PC-9 (cell line): ENCODE results near the gene NPHP4. TPM values are rescaled to one million over a fixed set of nuclear protein-coding genes. Genes with fewer than 3 reads are reported as not detected.

ENCODE experiments used
- BruUV-seq: library from RNA; stranded (reverse); fragments of 400-500 nt; replicated peaks from 2 replicates; lab custom pipeline; 2021; lab: Mats Ljungman, UMichigan
- CTCF ChIA-PET: fragments of 300-600 bp; sonication (Branson Sonifier 250); formaldehyde crosslinking; loops from one replicate; lab custom pipeline; 2022; ENCODE audit warnings: antibody characterized with exemption; lab: Charles Lee
- POLR2A ChIA-PET: fragments of 300-600 bp; sonication (Branson Sonifier 250); formaldehyde crosslinking; loops from one replicate; lab custom pipeline; 2022; ENCODE audit warnings: antibody characterized with exemption; ENCODE audit not compliant: unreplicated experiment; lab: Charles Lee
- DNase-seq, 2 experiments: peaks; one replicate each; pipeline versions ENCODE4 v3.0.0 to v3.0.0-alpha.2; 2015 to 2022; ENCODE audit warnings: mixed read lengths in 1 of 2
- H2AFZ ChIP-seq: fragments of 200-600 bp; sonication (generic); 2 replicates; pipeline ENCODE4 v1.8.1; 2017; ENCODE audit warnings: antibody characterized with exemption
- H3F3A ChIP-seq: fragments of 200-600 bp; sonication (generic); 2 replicates; pipeline ENCODE4 v1.8.1; 2017; ENCODE audit warnings: antibody characterized with exemption, mild to moderate bottlenecking, low read depth; ENCODE audit not compliant: insufficient read depth
- H3K27ac ChIP-seq: fragments of 200-600 bp; sonication (generic); 2 replicates; pipeline ENCODE4 v1.6.1; 2016; ENCODE audit warnings: mixed run types
- H3K27me3 ChIP-seq: fragments of 200-600 bp; sonication (generic); 2 replicates; pipeline ENCODE4 v1.6.1; 2016; ENCODE audit warnings: low read depth, mixed run types; ENCODE audit not compliant: insufficient read depth
- H3K36me3 ChIP-seq: fragments of 200-600 bp; sonication (generic); 2 replicates; pipeline ENCODE4 v1.6.1; 2016; ENCODE audit warnings: low read depth, mixed run types
- H3K4me1 ChIP-seq: fragments of 200-600 bp; sonication (generic); replicated peaks from 2 replicates; pipeline ENCODE4 v1.6.1; 2016; ENCODE audit warnings: mixed run types; ENCODE audit not compliant: insufficient read depth
- H3K4me2 ChIP-seq: fragments of 200-600 bp; sonication (generic); 2 replicates; pipeline ENCODE4 v1.6.1; 2017; ENCODE audit warnings: mixed run types
- H3K4me3 ChIP-seq: fragments of 200-600 bp; sonication (generic); 2 replicates; pipeline ENCODE4 v1.6.1; 2016; ENCODE audit warnings: mixed run types
- H3K79me2 ChIP-seq: fragments of 200-600 bp; sonication (generic); 2 replicates; pipeline ENCODE4 v1.6.1; 2017; ENCODE audit warnings: low read depth, mixed run types
- H3K9me2 ChIP-seq: fragments of 200-600 bp; sonication (generic); 2 replicates; pipeline ENCODE4 v1.8.1; 2017; ENCODE audit warnings: mild to moderate bottlenecking; ENCODE audit not compliant: insufficient read depth
- H3K9me3 ChIP-seq: fragments of 200-600 bp; sonication (generic); 2 replicates; pipeline ENCODE4 v1.8.1; 2016; ENCODE audit warnings: low read depth; ENCODE audit not compliant: insufficient read depth
- H4K20me1 ChIP-seq: fragments of 200-600 bp; sonication (generic); 2 replicates; pipeline ENCODE4 v1.8.1; 2017; ENCODE audit not compliant: insufficient read depth
- EZH2 ChIP-seq: fragments of 200-600 bp; sonication (generic); IDR thresholded peaks from 2 replicates; pipeline ENCODE4 v1.8.0; 2017; ENCODE audit warnings: antibody characterized with exemption, low read depth
- intact Hi-C: fragments of 100-400 bp; cut with micrococcal nuclease; formaldehyde crosslinking; loops from one replicate; pipeline ENCODE4 v1.10.0; 2022; ENCODE audit not compliant: unreplicated experiment
- total RNA-seq: library from RNA; stranded (reverse); gene quantifications from 2 replicates; pipeline ENCODE4 v1.2.3, GENCODE V29; 2021
- TF ChIP-seq, protein P1 (sequence below): fragments of 200-600 bp; sonication (generic); conservative IDR thresholded peaks from 2 replicates; pipeline ENCODE4 v1.6.1; 2017; ENCODE audit warnings: mixed run types, antibody characterized with exemption, mild to moderate bottlenecking, moderate library complexity

The NPHP4 gene
- total RNA-seq, 1 experiment from 2014 or later: 17.9 TPM

DNA sequence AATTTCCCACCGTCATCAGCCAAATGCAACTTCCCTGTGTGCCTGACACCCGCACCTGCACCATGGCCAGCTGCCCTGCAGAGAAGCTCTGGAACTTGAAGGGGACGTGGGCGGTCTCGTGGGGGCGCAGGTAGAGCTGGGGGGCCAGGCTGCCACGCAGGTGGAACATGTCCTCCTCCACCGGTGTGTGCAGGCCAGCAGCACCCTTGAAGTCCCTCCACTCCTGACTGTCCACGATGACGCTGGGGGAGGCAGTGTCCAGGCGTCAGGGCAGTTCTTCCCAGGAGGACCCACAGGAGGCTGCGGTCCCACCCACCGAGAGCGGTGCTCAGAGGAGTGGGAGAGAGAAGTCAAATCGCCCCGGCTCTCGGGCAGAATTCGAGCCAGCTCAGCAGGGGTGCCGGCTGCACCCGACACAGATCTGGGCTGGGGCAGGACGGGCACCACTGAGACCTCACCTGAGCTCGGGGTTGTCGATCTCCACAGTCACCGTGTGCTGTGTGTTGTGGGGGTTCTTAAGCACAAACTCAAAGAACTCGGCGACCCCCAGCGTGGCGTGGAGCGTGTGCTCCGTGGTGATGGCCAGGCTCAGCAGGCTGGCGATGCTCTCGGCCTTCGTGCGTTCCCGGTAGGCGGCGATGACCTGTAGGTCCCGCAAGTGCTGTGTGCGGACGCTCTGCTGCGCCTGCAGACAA, 117.7 kb downstream of the NPHP4 start:
- TF ChIP-seq, protein P1, sequence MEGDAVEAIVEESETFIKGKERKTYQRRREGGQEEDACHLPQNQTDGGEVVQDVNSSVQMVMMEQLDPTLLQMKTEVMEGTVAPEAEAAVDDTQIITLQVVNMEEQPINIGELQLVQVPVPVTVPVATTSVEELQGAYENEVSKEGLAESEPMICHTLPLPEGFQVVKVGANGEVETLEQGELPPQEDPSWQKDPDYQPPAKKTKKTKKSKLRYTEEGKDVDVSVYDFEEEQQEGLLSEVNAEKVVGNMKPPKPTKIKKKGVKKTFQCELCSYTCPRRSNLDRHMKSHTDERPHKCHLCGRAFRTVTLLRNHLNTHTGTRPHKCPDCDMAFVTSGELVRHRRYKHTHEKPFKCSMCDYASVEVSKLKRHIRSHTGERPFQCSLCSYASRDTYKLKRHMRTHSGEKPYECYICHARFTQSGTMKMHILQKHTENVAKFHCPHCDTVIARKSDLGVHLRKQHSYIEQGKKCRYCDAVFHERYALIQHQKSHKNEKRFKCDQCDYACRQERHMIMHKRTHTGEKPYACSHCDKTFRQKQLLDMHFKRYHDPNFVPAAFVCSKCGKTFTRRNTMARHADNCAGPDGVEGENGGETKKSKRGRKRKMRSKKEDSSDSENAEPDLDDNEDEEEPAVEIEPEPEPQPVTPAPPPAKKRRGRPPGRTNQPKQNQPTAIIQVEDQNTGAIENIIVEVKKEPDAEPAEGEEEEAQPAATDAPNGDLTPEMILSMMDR: no peak
- no peak for TF ChIP-seq EZH2

GRCh38 chr1:5873556-5873955, 118.7 kb downstream of the NPHP4 start:
- Histone ChIP-seq H2AFZ (no peak overlapping the region), H3F3A (no peaks in the 10 kb centered on the region), H3K36me3 (no peaks in the 10 kb centered on the region), H3K4me2 (no peak overlapping the region), H3K4me1 (no peaks in the 10 kb centered on the region), H4K20me1 (no peaks in the 10 kb centered on the region), H3K27me3 (no peaks in the 10 kb centered on the region), H3K79me2 (no peaks in the 10 kb centered on the region), H3K4me3 (no peak overlapping the region), H3K9me3 (no peaks in the 10 kb centered on the region), H3K27ac (no peak overlapping the region), H3K9me2 (no peaks in the 10 kb centered on the region)
- no peak for TF ChIP-seq EZH2
- TF ChIP-seq, protein P1: no peak
- POLR2A ChIA-PET: no interaction called here
- BruUV-seq: no TSS peak
- intact Hi-C loops: no loop called here
- CTCF ChIA-PET: no interaction called here
- no peak for DNase-seq

More for the DNA sequence above, 117.7 kb downstream of the NPHP4 start:
- Histone ChIP-seq H3K4me2 (no peak overlapping the region), H3K36me3 (no peaks in the 10 kb centered on the region), H2AFZ (no peak overlapping the region), H3K27me3 (no peaks in the 10 kb centered on the region), H3F3A (no peaks in the 10 kb centered on the region), H3K27ac (no peak overlapping the region), H4K20me1 (no peaks in the 10 kb centered on the region), H3K9me3 (no peaks in the 10 kb centered on the region), H3K79me2 (no peaks in the 10 kb centered on the region), H3K4me1 (no peaks in the 10 kb centered on the region), H3K9me2 (no peaks in the 10 kb centered on the region), H3K4me3 (no peak overlapping the region)
- no peak for DNase-seq
- intact Hi-C loops: no loop called here
- ChIA-PET POLR2A (no interaction called here), CTCF (no interaction called here)
- no TSS peak for BruUV-seq

DNA sequence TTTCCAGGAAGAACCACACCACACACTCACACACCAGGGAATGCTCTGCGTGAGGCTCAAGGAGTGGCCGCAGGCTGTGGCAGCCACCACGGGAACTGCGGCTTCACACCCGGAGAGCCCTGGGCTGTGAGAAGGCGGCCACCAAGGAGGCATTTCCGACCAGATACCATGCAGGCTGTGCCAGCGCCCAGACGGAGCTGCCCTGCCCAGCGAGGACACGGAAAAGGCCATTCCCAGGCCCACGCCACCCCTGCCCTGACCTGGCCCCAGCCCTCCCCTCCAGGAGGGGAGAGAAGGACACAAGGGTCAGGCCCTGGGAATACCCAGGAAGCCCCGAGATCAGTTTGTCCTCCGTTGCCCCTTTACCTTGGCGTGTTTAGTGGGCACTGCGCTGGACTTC, 119.3 kb downstream of the NPHP4 start:
- Histone ChIP-seq H3K9me2 (no peaks in the 10 kb centered on the region), H3K4me1 (no peaks in the 10 kb centered on the region), H3F3A (no peaks in the 10 kb centered on the region), H4K20me1 (no peaks in the 10 kb centered on the region), H3K79me2 (no peaks in the 10 kb centered on the region), H3K27ac (no peak overlapping the region), H3K9me3 (no peaks in the 10 kb centered on the region), H3K4me2 (no peak overlapping the region), H2AFZ (no peak overlapping the region), H3K4me3 (no peak overlapping the region), H3K27me3 (no peaks in the 10 kb centered on the region), H3K36me3 (no peaks in the 10 kb centered on the region)
- ChIA-PET POLR2A (no interaction called here), CTCF (no interaction called here)
- BruUV-seq: no TSS peak
- TF ChIP-seq, protein P1: no peak
- no peak for TF ChIP-seq EZH2
- intact Hi-C loops: no loop called here
- no peak for DNase-seq
